HG03066 (cell line): ENCODE data around the gene FADS1.

Experiments used
- ATAC-seq: cut with Tn5 transposase; IDR thresholded peaks from one replicate; pipeline ENCODE4 v1.9.1; 2021; ENCODE audit warnings: low read depth; ENCODE audit not compliant: unreplicated experiment

FADS1 gene

DNA sequence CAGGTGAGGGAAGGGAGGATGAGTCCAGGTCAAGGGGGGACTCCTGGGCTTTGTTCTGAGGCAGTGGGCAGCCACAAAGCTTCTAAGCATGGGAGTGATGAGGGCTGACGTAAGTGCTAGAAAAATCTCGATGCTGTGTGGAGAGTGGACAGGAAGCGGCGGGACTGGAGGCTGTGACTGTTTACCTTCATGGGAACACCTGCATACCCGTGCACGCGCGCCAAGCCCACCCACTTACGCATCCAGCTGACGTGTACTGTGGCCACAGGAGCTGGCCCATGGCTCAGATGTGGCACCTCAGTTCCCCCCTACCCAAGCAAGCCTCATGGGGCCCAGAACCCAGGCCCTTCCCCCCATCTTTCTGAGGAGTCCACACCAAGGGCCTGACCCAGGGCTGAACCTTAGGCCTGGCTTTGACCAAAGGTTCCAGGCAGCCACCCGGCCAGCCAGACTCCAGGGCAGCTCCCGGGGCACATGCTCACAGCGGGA lies 50.4 kb downstream of the FADS1 start:
- ATAC-seq, result no peak

DNA sequence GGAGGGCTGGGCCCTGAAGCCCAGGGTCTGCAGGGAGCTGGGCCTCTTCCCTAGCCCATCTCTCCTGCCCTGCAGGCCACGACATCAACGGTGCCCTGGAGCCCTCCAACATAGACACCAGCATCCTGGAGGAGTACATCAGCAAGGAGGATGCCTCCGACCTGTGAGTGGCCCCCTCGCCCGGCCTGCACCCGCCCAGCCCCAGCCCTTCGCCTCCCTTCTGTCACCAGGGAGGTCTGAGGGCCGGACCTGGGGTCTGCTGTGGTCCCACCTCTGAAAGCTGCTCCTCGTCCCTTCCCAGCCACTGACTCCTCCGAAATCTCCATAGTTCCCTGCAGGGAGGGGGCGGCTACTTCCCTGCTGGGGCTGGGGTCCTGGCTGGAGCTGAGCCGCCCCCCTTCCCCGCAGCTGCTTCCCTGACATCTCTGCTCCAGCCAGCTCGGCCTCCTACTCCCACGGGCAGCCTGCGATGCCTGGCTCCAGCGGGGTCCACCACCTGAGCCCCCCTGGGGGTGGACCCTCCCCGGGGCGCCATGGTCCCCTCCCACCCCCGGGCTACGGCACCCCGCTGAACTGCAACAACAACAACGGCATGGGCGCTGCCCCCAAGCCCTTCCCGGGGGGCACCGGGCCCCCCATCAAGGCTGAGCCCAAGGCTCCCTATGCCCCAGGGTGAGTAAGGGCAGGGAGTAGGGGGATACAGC lies 51.1 kb downstream of the FADS1 start:
- no peak for ATAC-seq

DNA sequence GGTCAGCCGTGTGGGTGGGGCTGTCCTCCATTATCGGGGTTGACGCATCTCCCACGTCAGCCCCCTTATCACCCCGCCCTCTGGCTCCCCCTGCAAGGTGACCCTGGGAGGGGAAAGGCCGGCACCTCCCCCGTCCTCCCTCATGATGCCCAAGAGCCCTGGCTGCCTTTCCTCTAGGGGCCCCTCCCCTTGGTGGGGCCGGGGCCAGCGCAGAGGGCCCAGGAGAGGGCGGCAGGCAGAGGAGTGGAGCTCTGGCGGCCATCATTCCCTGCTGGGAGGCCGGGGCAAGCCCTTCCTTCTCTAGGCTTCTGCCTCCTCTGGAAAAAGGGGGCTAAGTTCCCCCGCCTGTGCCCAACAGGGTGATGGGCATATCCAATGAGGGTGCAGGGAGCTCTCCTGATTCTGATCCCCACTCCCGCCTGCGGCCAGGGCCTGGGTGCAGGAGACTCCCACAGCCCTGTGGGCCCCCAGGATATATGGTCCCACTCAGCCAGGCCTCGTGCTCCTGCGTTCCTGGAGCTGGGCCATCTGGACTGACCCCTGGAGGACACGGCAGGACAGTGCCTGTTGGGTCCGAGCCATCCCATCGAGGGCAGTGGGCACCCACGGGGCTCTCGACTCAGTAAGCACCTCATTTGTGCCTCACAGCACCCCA lies 52.1 kb downstream of the FADS1 start:
- no peak for ATAC-seq

DNA sequence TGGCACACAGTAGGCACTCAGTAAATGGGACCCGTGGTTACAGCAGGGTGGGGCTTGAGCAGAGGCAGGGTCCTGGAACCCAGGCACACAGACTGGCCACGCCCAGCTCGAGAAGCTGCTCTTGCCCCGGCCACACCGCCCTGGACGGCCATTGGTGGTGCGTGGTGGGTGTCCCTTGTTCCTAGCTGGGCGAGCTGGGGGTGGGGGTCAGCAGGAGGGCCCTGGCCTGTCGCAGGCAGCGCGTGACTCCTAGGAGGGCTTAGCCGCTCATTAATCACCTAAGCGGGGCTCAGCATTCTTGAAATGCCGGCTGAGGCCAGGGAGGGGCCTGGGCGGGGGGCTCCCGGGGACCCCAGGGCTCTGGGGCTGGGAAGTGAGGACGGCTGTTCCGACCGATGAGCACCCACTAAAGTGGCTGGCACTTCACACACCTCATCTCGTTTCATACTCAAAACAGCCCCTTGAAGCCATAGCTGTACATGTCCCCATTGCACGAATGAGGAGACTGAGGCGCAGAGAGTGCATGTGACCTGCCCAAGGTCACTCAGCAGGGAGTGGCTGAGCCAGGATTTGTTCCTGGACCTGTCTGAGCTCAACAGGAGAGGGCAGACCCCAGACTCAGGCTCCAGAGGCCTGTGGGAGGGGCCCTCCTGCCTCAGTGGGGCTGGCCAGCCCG lies 52.7 kb downstream of the FADS1 start:
- no peak for ATAC-seq

DNA sequence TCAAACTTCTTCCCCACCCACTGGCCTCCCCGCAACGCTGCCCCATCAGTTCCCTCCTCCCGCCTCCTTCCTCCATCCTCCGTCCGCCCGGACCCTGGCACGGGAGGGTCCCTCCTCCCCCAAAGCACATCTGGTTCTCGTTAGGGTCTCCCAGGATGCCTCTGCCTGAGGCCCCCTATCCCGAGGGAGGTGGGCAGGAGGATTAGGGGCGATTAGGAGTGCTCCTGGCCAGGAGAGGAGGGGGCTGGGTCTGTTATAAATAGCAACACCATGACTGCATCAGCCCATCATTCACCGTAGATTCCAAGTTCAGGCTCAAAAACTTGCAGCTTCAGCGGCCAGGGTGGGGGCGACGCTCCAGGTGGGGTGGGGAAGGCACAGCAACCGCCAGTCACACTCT lies 54.0 kb downstream of the FADS1 start:
- ATAC-seq, result no peak

DNA sequence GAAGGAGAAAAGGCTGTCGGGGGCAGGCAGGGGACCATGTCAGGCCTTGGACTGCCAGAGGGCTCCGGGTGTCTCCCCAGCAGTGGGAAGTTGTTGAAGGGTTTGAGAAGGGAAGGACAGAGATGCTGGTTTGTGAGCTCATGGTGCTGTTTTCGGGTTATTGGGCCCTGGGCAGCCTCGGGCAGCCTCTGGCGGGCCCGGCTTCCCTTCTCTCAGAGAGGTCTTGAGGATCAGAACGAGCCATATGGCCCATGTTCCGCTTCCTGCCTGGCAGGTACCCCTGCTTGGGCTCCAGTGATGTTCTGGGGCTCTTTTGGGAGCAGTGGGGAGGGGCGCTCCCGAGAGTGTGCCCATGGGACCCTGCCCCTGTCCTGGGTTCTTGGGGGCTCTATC lies 54.6 kb downstream of the FADS1 start:
- ATAC-seq, result no peak

DNA sequence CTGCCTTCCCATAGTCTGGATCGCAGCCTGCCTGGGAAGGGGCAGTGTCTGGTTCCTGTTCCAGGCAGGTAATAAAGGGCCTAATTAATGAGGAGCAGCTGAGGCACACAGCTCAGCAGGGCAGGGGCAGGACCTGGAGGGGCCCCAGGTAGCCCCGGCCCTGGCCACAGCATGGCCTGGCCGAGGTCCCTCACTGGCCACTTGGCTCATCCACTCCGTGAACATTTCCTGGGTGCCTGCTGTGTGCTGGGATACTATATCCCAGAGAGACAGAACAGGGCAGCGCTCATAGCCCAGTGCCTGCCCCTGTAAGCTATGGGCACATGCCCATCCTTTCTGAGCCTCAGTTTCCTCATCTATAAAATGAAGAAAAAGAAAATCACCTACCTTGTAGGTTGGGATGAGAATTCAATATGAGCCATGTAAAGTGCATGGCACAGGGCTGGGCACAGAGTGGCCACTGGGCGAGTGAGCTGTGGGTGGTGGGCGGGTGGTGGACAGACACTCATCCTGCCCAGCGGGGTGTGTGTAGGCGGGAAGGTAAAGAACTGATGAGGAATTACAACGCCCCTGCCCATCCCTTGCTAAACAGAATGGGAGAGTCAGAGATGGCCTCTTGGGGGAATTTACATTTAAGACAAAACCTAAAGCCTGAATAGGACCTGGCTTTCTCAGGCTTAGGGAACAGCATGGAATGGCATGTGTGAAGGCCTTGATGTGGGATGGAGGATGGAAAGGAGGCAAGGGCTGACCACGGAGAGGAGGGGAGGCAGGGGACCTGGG lies 55.2 kb downstream of the FADS1 start:
- no peak for ATAC-seq

DNA sequence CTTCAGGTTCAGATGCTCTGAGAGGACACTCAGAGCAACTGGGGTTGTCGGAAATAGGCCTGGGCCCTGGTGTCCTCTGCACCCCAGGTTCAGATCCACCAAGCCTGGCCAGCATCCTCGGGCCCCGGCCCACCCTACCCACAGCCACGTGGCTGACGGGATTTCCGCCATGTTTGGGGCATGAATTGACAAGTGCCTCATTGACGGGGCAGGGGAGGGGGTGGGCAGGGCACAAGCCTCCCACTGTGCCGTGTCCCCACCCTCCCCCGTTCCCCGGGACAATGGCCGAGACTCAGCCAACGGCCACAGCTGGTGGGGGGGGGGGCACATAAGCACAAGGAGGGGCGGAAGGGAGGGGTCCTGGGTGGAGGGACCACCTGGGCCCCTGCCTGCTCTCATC lies 55.9 kb downstream of the FADS1 start:
- no peak for ATAC-seq

DNA sequence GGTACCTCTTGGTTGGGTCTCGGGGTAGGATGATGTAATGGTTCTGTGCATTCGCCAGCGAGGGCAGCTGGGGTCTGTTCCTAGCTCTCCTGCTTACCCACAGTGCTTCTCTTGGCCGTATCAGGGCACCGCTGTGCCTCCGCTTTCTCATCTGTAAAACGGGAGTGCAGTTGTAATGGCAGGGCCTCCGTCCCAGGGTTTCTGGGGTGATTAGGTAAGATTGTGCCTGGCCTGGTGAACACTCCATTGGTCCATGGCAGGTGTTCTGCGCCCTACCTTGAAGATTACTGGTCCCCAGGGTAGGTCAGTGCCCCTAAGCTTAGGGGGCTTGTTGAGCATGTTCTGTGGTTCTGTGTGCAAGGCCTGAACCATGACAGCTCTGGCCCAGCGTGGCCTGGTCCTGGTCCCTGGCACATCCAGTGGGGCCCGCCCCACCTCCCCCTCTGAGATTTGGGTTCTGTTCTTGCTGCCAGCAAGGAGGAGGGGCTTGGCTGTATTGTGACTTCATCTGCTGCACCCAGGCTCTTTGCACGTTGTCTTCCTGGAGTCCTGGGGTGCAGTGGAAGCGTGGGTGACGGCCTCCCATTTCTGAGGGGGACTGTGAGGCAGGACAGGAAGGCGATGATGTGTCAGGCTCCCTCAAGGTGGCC lies 59.5 kb downstream of the FADS1 start:
- no peak for ATAC-seq

DNA sequence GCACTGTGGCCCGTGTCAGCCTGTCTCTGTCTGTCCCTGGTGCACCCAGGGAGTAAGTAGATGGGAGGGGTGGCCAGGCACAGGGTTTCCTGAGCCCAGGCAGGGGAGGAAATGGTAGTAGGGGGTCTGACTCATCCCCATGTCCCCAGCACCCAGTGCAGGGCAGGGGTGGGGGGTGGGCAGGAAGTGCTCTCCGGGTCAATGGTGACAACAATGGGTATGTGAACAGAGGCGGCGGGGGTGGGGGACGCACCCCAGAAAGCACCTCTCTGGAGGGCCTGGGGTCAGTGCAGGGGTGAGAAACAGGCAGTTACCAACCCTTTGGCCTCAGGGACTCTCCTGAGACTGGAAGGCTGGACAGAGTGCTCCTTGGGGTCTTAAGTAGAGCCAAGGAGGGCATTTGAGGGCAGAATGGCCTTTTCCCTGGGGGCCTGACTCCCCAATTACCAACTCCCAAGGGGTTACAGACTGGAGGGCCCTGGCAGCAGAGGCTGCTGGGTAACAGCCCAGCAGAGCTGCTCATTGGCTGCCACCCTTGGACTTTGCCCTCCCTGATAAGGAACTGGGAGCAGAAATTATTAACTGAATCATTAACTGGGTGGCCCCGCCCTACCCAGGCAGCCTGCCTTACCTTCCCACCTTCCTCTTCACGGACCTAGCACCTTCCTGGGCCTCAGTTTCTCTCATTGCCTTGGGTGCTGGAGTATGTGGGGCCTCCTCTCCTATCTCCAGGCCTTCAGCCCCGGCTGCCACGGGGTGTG lies 60.2 kb downstream of the FADS1 start:
- no peak for ATAC-seq

DNA sequence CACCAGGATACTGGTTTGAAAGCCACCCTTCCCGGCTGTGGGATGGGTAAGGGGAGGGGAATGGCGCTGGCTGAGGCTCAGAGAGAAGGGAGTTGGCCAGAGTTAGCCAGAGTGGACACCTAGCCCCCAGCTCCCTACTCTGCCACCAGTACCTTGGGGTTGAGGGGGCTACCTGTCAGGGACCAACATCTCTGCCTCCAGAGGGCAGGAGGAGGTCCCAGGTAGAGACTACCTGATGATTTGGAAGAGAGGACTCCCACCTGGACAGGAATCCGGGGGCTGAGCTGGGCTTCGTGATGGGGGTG lies 60.7 kb downstream of the FADS1 start:
- ATAC-seq, result no peak

DNA sequence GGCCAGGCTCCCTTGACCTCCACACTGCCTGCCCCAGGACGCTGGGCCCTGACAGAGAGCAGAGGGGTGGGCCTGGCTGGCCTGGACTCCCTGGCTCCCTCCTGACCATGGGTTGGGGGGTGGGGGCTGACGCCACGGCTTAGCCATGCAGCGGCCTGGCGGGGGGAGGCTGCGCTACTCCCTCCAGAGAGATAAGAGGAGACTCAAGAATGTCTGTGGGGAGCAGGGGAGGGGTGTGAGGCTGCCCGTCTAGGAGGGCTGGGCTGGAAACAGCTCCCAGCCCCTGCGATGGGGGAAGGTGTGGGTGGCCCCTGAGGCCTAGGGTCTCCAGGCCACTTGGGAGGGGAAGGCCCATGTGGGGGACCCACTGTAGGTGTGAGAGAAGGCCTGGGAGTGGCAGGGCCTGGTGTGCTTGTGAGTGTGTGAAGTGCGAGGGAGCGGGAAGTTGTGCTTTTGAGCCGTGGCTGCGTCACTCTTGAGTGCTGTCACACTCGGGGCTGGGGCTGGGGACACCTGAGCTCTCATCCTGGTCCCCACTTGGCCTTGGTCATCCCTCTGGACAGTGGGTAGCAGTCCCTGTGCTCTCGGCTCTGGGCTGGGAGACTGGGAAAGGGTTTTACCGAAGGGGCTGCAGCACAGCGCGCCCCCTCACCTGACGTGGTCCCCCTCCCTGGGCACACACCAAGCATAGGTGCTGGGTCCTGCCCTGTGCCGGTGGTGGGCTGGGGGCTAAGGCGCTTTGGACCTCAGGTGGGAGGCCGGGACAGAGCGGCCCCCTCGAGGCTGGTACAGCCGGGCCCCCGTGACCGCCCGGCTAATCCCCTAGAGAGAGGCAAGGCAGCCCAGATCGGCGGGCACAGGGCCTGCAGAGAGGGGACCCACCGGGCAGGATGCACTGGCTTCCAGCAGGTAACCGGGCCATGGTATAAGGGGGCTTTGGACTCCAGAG lies 62.0 kb downstream of the FADS1 start:
- no peak for ATAC-seq

DNA sequence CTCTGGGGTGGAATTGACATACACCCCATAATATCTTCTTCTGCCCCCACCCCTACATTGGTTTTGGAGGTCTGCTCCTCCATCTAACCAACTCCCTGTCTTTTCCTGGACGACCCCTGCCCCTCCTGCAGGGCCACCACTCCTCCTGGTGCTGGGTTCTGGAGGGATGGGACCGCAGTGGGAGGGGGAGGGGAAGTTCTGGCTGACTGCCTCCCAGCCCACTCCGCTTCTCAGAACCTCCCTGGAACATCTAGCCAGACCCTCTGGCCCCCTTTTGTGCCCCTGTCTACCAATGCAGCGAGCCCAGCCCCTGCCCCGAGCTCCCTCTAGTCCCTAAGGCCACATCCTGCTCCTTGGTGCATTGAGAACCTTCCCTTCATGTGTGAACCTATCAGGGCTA lies 63.1 kb downstream of the FADS1 start:
- no peak for ATAC-seq

DNA sequence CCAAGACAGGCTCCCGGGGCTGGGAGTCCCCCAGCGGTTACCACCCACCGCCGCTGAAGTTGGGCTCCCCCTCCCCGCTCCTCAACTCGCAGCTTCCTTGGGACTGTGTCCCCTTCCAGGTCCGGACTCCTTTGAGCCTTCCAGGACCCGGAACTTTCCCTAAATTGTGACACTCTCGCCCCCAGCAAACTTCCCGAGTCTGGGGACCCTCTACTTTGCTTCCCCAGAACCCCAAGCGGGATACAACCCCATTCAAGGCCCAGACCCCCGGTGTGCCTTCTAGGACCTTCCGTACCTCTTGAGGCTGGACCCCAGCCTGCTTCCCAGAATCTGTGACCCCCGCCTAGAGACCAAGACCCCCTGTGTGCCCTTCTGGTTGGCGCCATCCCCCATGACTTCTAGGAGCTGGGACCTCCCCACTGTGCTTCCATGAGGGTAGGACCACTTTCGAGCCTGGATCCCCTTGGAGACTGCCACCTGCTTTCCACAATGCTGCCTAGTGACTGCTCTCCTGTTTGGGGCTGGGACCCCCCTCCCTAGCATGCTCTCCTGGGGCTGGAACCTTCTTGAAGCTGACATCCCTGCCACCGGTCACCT lies 63.8 kb downstream of the FADS1 start:
- ATAC-seq, result no peak

DNA sequence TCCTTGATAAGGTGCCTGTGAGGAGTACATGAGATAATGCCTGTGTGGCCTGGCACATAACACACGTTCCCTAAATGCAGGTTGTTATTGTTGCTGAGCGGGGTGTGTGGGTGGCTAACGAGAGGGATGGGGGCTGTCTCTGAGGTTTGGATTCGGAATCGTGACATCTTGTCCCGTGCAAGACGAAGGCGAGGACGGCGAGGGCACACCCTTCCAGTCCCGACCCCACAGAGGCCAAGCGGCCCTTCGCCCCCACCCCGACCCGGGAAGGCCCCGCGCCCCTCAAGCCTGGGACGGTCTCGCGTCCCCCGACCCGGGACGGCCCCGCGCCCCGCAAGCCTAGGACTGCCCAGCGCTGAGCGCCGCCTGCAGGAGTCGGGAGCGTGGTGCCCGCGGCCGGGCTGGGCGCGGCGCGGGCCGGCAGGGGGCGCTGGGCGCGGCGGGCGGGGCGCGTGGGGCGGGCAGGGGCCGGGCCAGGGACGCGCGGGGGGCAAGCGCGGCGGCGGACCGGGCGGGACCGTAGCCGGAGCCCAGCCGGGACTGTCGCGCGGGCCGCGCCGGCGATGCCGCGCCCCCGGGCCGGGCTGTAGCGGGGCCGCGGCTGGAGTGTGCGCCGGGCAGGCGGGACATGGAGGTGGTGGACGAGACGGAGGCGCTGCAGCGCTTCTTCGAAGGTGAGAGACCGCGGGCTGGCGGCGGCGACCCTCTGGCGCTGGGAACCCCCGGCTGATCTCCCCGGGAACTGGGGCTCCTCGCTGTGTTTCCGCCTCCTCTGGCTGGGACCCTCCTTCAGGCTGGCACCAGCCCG lies 64.5 kb downstream of the FADS1 start, which contains the start of gene MYRF:
Gene MYRF, plus strand, starts transcription at position 520 of the 808 bp plus-strand sequence. Its CDS starts 109 bp downstream, at position 629.
- ATAC-seq, result no peak

DNA sequence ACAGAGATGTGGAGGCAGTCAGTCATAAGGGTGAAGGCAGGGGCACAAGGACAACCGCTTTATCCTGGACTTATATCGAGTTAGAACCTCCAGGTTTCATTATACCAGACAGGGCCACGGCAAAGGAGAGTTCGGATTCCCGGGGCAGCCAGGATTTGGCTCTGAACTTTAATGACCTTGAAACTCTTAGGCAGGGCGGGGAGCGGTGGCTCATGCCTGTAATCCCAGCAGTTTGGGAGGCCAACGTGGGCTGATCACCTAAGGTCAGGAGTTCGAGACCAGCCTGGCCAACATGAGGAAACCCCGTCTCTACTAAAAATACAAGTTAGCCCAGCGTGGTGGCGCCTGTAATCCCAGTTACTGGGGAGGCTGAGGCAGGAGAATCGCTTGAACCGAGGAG lies 65.4 kb downstream of the FADS1 start:
- no peak for ATAC-seq

DNA sequence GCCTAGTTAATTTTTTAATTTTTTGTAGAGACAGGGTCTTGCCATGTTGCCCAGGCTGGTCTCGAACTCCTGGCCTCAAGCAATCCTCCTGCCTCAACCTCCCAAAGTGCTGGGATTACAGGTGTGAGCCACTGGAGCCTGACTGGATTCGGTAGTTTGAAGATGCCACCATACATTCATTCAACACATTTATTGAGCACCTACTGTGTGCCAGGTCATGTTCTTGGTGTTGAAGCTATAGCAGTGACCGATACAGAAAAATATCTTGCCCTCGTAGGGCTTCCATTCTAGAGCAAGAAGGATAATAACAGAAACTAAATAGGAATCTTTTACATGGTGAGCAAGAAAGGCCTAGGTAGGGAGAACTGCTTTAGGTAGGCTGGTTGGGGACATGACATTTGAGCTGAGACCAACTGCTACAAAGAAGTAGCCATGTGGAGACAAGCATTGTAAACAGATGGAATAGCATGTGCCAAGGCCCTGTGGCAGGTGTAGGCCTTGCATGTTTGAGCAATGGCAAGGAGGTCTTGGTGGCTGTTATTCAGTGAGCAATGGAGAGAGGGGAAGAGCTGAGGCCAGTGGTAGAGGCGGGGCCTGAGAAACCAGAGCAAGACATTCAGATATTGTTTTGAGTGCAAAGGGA lies 66.1 kb downstream of the FADS1 start:
- no peak for ATAC-seq
